DOHH2 (cell line): ENCODE measurements around the gene MSI1.

ENCODE experiments used
- EZH2phosphoT487 ChIP-seq: fragments of 200-600 bp; sonication (generic); IDR thresholded peaks from 2 replicates; pipeline ENCODE4 v1.6.1; 2017; ENCODE audit warnings: borderline replicate concordance, mild to moderate bottlenecking, antibody characterized with exemption, low read length, moderate library complexity, mixed read lengths
- TF ChIP-seq, protein P1 (sequence below): fragments of 200-600 bp; sonication (generic); IDR thresholded peaks from one replicate; pipeline ENCODE4 v1.5.1; 2014; ENCODE audit warnings: antibody characterized with exemption, mild to moderate bottlenecking, low read depth, low read length; ENCODE audit not compliant: poor library complexity, severe bottlenecking

- no peak for TF ChIP-seq EZH2phosphoT487
- TF ChIP-seq, protein P1, sequence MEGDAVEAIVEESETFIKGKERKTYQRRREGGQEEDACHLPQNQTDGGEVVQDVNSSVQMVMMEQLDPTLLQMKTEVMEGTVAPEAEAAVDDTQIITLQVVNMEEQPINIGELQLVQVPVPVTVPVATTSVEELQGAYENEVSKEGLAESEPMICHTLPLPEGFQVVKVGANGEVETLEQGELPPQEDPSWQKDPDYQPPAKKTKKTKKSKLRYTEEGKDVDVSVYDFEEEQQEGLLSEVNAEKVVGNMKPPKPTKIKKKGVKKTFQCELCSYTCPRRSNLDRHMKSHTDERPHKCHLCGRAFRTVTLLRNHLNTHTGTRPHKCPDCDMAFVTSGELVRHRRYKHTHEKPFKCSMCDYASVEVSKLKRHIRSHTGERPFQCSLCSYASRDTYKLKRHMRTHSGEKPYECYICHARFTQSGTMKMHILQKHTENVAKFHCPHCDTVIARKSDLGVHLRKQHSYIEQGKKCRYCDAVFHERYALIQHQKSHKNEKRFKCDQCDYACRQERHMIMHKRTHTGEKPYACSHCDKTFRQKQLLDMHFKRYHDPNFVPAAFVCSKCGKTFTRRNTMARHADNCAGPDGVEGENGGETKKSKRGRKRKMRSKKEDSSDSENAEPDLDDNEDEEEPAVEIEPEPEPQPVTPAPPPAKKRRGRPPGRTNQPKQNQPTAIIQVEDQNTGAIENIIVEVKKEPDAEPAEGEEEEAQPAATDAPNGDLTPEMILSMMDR = no peak
Observed at GRCh38 chr12:120347766-120348165, 21.2 kb downstream of the MSI1 start.
